Loucy (cell line): ENCODE results near the gene SVIP.

Experiments
- CTCF ChIP-seq: fragments of 200-600 bp; sonication (generic); conservative IDR thresholded peaks from 2 replicates; pipeline ENCODE4 v1.5.1; 2014; ENCODE audit warnings: mild to moderate bottlenecking, antibody characterized with exemption, low read length
- EZH2phosphoT487 ChIP-seq: fragments of 200-600 bp; IDR thresholded peaks from 2 replicates; pipeline ENCODE4 v1.6.1; 2018; ENCODE audit warnings: antibody characterized with exemption, mild to moderate bottlenecking, moderate library complexity, borderline replicate concordance

DNA sequence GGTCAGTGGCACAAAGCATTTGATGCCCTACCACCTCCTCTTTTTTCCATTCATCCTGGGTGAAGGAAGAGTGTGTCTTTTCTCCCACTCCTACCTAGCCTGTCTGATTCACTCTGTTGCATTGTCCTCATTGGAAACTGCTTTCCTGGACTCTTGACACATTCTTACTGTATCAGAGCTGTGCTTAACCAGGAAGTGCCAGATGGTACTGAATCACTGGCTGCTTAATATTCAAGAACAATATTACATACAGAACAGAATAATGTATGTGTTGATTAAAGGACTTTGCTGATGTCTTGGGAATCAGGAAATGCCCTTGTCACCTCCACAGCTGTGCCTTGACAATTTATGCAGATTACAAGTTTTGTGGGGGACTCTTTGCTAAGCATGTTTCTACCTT lies 44.4 kb downstream of the SVIP start:
- TF ChIP-seq EZH2phosphoT487: no peak
- TF ChIP-seq CTCF: no peak
